GM18505 (cell line): Measurements from ENCODE around the gene SPATC1L.
"Not testable (repeated sequence)": the region's sequence is repeated elsewhere in the genome, so short reads cannot be mapped to it uniquely, and the experiment has no call there.

Source experiments
- ATAC-seq: cut with Tn5 transposase; IDR thresholded peaks from one replicate; pipeline ENCODE4 v1.9.1; 2021; ENCODE audit not compliant: unreplicated experiment
- POLR2A ChIP-seq: IDR thresholded peaks from 4 replicates; pipeline ENCODE4 v1.6.1; 2011; ENCODE audit warnings: borderline replicate concordance; ENCODE audit not compliant: insufficient read depth, insufficient read length; ENCODE audit errors: extremely low read depth

The SPATC1L gene

GRCh38 chr21:46154955-46155513, 29.2 kb downstream of the SPATC1L start:
- ATAC-seq: no peak
- TF ChIP-seq POLR2A: no peak

GRCh38 chr21:46154155-46154954, 29.9 kb downstream of the SPATC1L start:
- TF ChIP-seq POLR2A: no peak

GRCh38 chr21:46153247-46154154, 30.8 kb downstream of the SPATC1L start:
- no peak for ATAC-seq

More at GRCh38 chr21:46154155-46154954, 29.9 kb downstream of the SPATC1L start:
- no peak for ATAC-seq

GRCh38 chr21:46152927-46153246, 31.4 kb downstream of the SPATC1L start:
- no peak for TF ChIP-seq POLR2A
- no peak for ATAC-seq

More at GRCh38 chr21:46153247-46154154, 30.8 kb downstream of the SPATC1L start:
- no peak for TF ChIP-seq POLR2A

- no peak for TF ChIP-seq POLR2A
- no peak for ATAC-seq
Measured at GRCh38 chr21:46151989-46152926, 32.0 kb downstream of the SPATC1L start.

- ATAC-seq: no peak
Measured at GRCh38 chr21:46151261-46151988, 32.8 kb downstream of the SPATC1L start.

GRCh38 chr21:46150491-46151121, 33.7 kb downstream of the SPATC1L start:
- no peak for TF ChIP-seq POLR2A
- ATAC-seq: no peak

More at GRCh38 chr21:46151261-46151988, 32.8 kb downstream of the SPATC1L start:
- TF ChIP-seq POLR2A: no peak

- ATAC-seq: no peak
- TF ChIP-seq POLR2A: no peak
Measured at GRCh38 chr21:46150073-46150472, 34.2 kb downstream of the SPATC1L start.

GRCh38 chr21:46149205-46149901, 34.9 kb downstream of the SPATC1L start:
- no peak for TF ChIP-seq POLR2A
- no peak for ATAC-seq

- no peak for TF ChIP-seq POLR2A
- ATAC-seq: no peak
Measured at GRCh38 chr21:46148106-46148505, 36.2 kb downstream of the SPATC1L start.

GRCh38 chr21:46147429-46147828, 36.8 kb downstream of the SPATC1L start:
- ATAC-seq: not testable (repeated sequence)
